ENCODE measurements around the gene CCDC85A.
A peak's percentile ranks its signal among the peaks of the same experiment; 100 is the strongest.

The CCDC85A gene

GRCh38 chr2:56361844-56362243 lies 178.1 kb downstream of the CCDC85A start:
- FAIRE-seq = no peak
- no peak for DNase-seq (ENCODE audit: low spot score)

- DNase-seq (ENCODE audit: low spot score) (no peak), FAIRE-seq (no peak)
These were observed 181.1 kb downstream of the CCDC85A start for GRCh38 chr2:56364902-56365301.

GRCh38 chr2:56369316-56369715 lies 185.5 kb downstream of the CCDC85A start:
- FAIRE-seq = no peak
- DNase-seq (ENCODE audit: low spot score) = no peak

GRCh38 chr2:56372071-56372656 lies 188.4 kb downstream of the CCDC85A start:
- DNase-seq (ENCODE audit: low spot score) (no peak), FAIRE-seq (no peak)

- FAIRE-seq = no peak
These were observed 191.5 kb downstream of the CCDC85A start for GRCh38 chr2:56375251-56375650.

GRCh38 chr2:56376699-56377665 lies 193.2 kb downstream of the CCDC85A start:
- FAIRE-seq = peak; percentile 20
- DNase-seq (ENCODE audit: low spot score) = no peak

More at GRCh38 chr2:56375251-56375650, 191.5 kb downstream of the CCDC85A start:
- no peak for DNase-seq (ENCODE audit: low spot score)

- no peak for FAIRE-seq
These were observed 195.3 kb downstream of the CCDC85A start for GRCh38 chr2:56379066-56379465.

GRCh38 chr2:56380861-56381260 lies 197.1 kb downstream of the CCDC85A start:
- DNase-seq (ENCODE audit: low spot score) = no peak
- no peak for FAIRE-seq

More at GRCh38 chr2:56379066-56379465, 195.3 kb downstream of the CCDC85A start:
- no peak for DNase-seq (ENCODE audit: low spot score)

GRCh38 chr2:56382466-56382865 lies 198.7 kb downstream of the CCDC85A start:
- DNase-seq (ENCODE audit: low spot score) (no peak), FAIRE-seq (no peak)

- FAIRE-seq (no peak), DNase-seq (ENCODE audit: low spot score) (no peak)
These were observed 202.9 kb downstream of the CCDC85A start for GRCh38 chr2:56386657-56387056.

GRCh38 chr2:56390644-56391043 lies 206.9 kb downstream of the CCDC85A start:
- DNase-seq (ENCODE audit: low spot score) (no peak), FAIRE-seq (no peak)

GRCh38 chr2:56410140-56410539 lies 226.3 kb downstream of the CCDC85A start:
- no peak for FAIRE-seq

GRCh38 chr2:56416500-56417176 lies 232.8 kb downstream of the CCDC85A start:
- no peak for DNase-seq (ENCODE audit: low spot score)
- no peak for FAIRE-seq

More at GRCh38 chr2:56410140-56410539, 226.3 kb downstream of the CCDC85A start:
- no peak for DNase-seq (ENCODE audit: low spot score)

Data from urothelium cell line (cell line).